Mucosa of rectum (tissue), 2 donors: ENCODE data around the gene PDZD2.

Experiments used
- H3K27ac ChIP-seq, 2 donors: one replicate each; pipeline ENCODE4 v1.7.0; 2013; ENCODE audit warnings: inconsistent platforms in 2 of 2, low read depth in 2 of 2, low read length in 2 of 2
- H3K27me3 ChIP-seq, 2 donors: one replicate each; pipeline ENCODE4 v1.7.0; 2013; ENCODE audit warnings: low read length in 2 of 2; ENCODE audit not compliant: control insufficient read depth in 2 of 2, insufficient read depth in 2 of 2
- H3K36me3 ChIP-seq, 2 donors: one replicate each; pipeline ENCODE4 v1.7.0; 2013; ENCODE audit warnings: low read length in 2 of 2; ENCODE audit not compliant: control insufficient read depth in 2 of 2, insufficient read depth in 2 of 2
- H3K4me1 ChIP-seq, 2 donors: one replicate each; pipeline ENCODE4 v1.7.0; 2013; ENCODE audit warnings: low read length in 2 of 2, mild to moderate bottlenecking in 1 of 2; ENCODE audit not compliant: control insufficient read depth in 2 of 2, insufficient read depth in 2 of 2
- H3K4me3 ChIP-seq, 2 donors: one replicate each; pipeline ENCODE4 v1.7.0; 2013; ENCODE audit warnings: low read length in 2 of 2
- H3K9ac ChIP-seq, 2 donors: one replicate each; pipeline ENCODE4 v1.7.0; 2013; ENCODE audit warnings: low read length in 2 of 2, low read depth in 1 of 2, mild to moderate bottlenecking in 1 of 2
- H3K9me3 ChIP-seq, 2 donors: one replicate each; pipeline ENCODE4 v1.7.0; 2013; ENCODE audit warnings: low read length in 2 of 2; ENCODE audit not compliant: control insufficient read depth in 2 of 2
- donor health status: healthy.
- donor health status: Normal muscosa, but diverticular disease.

PDZD2 gene

DNA sequence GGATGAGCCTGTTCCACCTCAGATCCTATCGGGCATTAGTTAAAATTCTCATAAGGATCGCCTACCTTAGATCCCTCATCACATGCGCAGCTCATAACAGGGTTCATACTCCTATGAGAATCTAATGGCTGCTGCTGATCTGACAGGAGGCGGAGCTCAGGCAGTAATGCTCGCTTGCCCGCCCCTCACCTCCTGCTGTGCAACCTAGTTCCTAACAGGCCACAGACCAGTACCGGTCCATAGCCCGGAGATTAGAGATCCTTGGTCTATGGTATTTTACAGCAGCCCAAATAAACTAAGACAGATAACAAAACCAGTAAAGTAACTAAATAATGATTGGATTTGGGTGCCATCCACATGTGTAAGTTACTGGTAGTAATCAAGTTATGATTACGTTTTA, 517.7 kb downstream of the PDZD2 start:
- H3K27me3 ChIP-seq, result no peaks in the 10 kb centered on the region
- no peak overlapping the region for H3K4me3 ChIP-seq
- peaks cover 0 to 3% of the 10 kb centered on the region in 2 donors for H3K4me1 ChIP-seq
- H3K36me3 ChIP-seq, result peaks cover 3% of the 10 kb centered on the region in 2 donors
- H3K27ac ChIP-seq, result no peak overlapping the region
- no peak overlapping the region for H3K9ac ChIP-seq
- no peaks in the 10 kb centered on the region for H3K9me3 ChIP-seq

DNA sequence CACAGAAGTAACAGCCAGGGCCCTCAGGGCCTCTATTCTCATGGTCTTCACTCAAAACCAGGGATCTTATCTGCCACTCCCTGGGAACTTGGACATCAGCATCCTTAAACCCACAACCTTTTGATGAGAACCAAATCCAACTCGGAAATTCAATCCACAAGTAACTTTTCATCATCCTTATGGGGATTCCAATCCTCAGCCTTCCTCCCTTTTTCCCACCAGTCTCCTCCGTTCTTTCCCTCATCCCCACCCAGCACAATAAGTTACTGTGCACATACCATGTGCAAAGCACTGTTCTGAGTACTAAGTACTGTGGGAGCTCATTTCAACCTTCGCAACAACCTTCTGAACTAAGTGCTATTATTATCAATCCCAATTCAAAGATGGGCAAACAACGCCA, 518.1 kb downstream of the PDZD2 start:
- Histone ChIP-seq H3K36me3 (peaks cover 3% of the 10 kb centered on the region in 2 donors), H3K9ac (no peak overlapping the region), H3K9me3 (no peaks in the 10 kb centered on the region), H3K4me3 (no peak overlapping the region), H3K27me3 (no peaks in the 10 kb centered on the region), H3K27ac (no peak overlapping the region), H3K4me1 (peaks cover 0 to 3% of the 10 kb centered on the region in 2 donors)

DNA sequence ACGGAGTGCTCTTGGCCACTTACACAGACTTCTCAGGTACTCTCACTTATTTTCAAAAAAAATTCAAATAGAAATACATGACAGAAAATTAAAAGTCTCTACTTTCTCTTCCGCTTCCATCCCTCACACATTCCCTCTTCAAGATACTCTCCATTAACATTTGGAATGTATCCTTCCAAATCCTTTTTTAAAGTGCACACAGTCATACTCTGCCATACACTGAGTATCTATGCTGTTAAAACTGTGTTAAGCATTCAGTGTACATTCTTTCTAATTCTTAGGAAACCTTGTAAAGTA, 519.7 kb downstream of the PDZD2 start:
- H3K9ac ChIP-seq, result no peak overlapping the region
- H3K4me3 ChIP-seq, result no peak overlapping the region
- no peak overlapping the region for H3K27ac ChIP-seq
- H3K9me3 ChIP-seq, result no peaks in the 10 kb centered on the region
- peaks cover 0 to 7% of the 10 kb centered on the region in 2 donors for H3K4me1 ChIP-seq
- H3K27me3 ChIP-seq, result no peaks in the 10 kb centered on the region
- peaks cover 3% of the 10 kb centered on the region in 2 donors for H3K36me3 ChIP-seq

DNA sequence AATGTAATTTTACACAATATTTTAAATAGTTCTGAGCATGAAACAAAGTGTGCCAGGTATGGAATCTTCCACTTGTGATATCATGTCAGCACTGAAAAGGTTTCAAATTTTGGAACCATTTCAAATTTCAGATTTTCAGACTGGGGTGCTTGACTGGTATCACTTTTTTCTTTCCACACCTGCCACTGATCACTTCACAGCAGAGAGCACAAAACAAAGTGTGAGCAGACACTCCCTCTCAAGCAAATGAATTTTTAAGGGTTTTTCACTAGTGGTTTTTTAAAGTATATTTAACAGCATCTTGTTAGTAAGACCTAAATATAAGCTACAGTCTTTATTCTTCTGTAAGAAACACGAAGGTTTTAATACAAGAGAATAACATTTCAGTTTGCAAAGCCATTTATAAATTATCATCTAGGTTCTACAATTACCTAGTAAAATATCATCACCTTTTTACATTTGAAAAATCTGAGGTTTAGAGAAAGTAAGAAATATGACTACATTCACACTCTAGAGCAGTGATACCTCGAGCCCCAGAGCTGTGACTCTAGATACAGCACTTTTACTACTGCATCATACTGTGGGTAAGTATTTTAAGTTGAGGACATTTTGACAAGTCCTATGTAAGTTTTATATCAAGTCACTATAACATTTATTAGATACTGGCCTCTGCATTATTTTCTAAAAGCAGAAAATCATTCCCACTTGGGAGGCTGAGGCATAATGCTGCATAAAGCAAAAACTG, 520.6 kb downstream of the PDZD2 start:
- Histone ChIP-seq H3K27ac (no peak overlapping the region), H3K36me3 (peaks cover 3% of the 10 kb centered on the region in 2 donors), H3K4me1 (peaks cover 0 to 4% of the 10 kb centered on the region in 2 donors), H3K27me3 (no peaks in the 10 kb centered on the region), H3K9ac (no peak overlapping the region), H3K4me3 (no peak overlapping the region), H3K9me3 (no peaks in the 10 kb centered on the region)

DNA sequence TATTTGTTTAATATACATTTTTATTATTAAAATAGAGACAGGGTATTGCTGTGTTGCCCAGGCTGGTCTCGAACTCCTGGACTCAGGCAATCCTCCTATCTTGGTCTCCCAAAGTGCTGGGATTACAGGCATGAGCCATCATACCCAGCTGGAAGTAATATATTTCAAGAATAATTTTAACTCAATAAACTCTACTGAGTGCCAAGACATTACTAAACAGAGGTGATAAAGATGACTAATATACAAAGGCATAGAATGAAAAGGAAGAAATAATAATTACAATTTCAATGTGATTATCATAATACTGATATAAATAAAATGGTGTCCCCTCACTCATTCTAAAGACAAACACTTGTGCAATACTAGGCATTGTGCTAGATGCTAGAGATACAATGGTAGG, 521.3 kb downstream of the PDZD2 start:
- no peak overlapping the region for H3K9ac ChIP-seq
- no peaks in the 10 kb centered on the region for H3K27me3 ChIP-seq
- H3K36me3 ChIP-seq, result peaks cover 3 to 5% of the 10 kb centered on the region in 2 donors
- H3K27ac ChIP-seq, result no peak overlapping the region
- H3K9me3 ChIP-seq, result no peaks in the 10 kb centered on the region
- no peak overlapping the region for H3K4me3 ChIP-seq
- H3K4me1 ChIP-seq, result peaks cover 0 to 4% of the 10 kb centered on the region in 2 donors
